ENCODE measurements around the gene NLGN1.

The NLGN1 gene

GRCh38 chr3:173923204-173923603 is 525.7 kb downstream of the NLGN1 start:
- FAIRE-seq: no peak

DNA sequence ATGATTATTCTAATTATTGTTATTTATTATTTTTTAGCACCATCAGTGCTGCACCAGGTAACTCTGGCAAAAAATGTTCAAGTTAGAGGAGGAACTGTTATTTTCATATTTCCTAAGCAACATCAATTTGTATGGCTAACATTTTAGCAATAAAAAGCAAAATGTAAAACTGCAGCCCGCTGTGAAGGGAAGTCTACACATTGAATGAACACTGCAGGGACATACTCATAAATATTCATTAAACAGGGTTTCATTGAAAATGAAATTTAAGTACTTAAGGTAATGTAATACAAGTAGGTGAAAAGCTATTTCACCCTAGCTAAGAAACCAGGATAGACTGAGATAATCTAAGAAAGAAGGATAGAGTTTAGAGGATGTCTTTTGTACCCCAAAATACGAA is 532.7 kb downstream of the NLGN1 start:
- FAIRE-seq: no peak

- FAIRE-seq: no peak
These were observed 535.1 kb downstream of the NLGN1 start for GRCh38 chr3:173932624-173933023.

DNA sequence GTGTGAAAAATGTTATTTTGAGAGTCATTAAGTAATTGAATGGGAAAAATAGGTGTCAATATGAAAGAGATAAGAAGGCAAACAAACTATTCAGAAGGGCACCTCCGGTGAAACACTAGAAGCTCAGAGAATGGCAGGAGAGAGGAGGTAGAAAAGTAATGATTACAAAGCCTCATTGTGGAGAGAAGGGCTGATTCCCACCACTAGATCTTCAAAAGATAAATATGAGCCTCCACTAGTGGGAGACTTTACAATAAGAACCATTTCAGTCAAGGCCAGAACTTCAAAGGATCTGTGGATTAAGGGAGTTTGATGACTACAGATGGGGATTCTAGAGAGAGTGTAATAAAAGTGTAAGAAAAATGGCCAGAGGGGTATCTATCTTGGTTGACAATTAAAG is 535.6 kb downstream of the NLGN1 start:
- FAIRE-seq: no peak

DNA sequence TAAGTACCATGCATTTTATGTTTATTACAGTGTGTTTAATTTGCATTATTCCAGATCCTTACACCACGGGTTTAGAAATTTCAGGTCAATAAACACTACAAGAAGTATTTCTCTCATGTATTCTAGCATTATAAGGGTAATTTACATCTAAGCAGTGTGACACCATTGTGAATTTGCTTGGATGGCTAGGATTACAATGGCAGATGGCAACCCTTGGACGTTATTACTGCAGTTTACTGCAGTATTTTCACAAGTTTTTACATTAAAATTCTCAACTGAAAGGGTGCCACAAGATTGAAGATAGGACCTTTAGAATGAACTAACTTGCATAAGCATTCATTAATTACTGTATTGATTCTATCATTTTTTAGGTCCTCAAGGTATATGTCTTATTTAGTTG is 538.8 kb downstream of the NLGN1 start:
- FAIRE-seq: no peak

- no peak for FAIRE-seq
These were observed 540.6 kb downstream of the NLGN1 start for GRCh38 chr3:173938159-173938558.

- no peak for FAIRE-seq
These were observed 541.1 kb downstream of the NLGN1 start for GRCh38 chr3:173938616-173939015.

- no peak for FAIRE-seq
These were observed 541.8 kb downstream of the NLGN1 start for GRCh38 chr3:173939331-173939730.

DNA sequence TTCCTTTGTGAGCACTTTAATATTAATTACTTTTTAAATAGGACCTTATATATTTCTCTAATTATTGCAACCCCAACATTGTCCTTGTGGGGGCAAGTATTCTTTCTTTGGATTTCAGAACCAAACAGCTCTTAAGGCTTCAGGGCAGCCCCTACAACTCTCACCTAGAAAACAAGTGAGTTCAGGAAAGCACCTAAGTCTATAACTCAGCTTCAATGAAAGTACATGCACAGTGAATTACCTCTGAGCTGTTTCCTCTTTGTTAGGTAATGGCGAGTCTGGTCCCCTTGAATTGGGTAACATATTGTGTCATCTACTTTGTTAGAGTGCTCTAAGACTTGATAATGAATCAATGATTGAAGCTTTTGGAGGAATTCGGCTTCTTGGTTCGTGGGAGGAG is 545.7 kb downstream of the NLGN1 start:
- FAIRE-seq: no peak

DNA sequence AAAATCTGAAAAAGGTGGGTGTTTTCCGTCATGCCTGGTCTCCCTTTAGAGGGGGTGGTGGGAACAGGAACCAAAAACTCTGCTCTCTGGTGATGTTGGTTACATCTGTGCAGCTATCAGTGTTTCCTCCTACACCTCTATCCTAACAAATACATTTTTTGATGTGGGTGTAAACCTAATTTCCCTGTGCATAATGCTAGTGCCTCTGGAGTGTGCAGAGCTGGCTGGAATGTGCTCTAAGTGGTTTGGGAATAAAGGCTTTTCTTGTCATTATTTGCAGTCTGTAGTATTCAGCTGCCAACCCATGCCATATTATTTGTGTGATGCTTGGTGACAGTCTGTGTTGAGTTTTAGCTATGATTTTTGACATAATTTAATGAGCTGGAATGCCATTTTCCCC is 547.6 kb downstream of the NLGN1 start:
- no peak for FAIRE-seq

GRCh38 chr3:173945806-173946205 is 548.3 kb downstream of the NLGN1 start:
- no peak for FAIRE-seq

GRCh38 chr3:173954647-173955046 is 557.1 kb downstream of the NLGN1 start:
- FAIRE-seq: no peak

- no peak for FAIRE-seq
These were observed 560.1 kb downstream of the NLGN1 start for GRCh38 chr3:173957646-173958045.

DNA sequence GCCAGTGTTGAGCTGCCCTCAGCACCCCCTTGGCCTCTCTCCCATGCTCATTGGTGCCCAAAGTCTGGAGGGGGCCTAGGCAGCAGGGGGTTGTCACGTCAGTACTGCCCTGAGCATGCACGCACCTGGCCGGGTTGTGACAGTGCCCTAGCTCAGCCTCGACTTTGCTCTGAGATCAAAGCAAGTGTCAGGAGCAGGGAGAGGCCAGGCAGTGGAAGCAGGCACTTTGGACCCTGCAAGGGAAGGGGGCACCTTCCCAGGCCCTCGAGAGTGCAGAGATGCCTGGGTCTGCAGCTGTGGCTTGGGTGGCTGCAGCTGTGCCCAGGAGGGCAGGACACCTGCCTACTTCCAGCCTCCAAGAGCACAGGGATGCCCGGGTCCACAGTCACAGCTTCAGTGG is 561.3 kb downstream of the NLGN1 start:
- FAIRE-seq: no peak

- peak; percentile 86 for FAIRE-seq
These were observed 572.7 kb downstream of the NLGN1 start for GRCh38 chr3:173970281-173970680.

- FAIRE-seq: no peak
These were observed 578.7 kb downstream of the NLGN1 start for GRCh38 chr3:173976281-173976680.

DNA sequence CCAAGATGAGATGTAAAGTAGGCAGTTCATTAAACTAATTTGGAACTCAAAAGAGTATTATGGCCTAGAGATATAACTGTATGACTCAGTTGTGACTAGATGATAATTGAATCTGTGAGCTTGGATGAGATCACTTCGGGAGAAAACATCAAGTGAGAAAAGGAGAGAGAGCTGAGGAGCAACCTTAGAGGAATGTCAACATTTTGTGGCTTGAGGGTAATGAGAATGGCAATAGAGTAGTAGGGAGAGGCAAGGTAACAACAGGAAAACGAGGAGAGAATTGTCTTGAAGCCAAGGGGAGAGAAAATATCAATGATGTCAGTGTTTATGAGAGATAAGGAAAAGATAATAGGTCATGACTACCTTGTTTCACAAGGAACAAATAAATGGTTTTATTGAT is 580.2 kb downstream of the NLGN1 start:
- FAIRE-seq: no peak

DNA sequence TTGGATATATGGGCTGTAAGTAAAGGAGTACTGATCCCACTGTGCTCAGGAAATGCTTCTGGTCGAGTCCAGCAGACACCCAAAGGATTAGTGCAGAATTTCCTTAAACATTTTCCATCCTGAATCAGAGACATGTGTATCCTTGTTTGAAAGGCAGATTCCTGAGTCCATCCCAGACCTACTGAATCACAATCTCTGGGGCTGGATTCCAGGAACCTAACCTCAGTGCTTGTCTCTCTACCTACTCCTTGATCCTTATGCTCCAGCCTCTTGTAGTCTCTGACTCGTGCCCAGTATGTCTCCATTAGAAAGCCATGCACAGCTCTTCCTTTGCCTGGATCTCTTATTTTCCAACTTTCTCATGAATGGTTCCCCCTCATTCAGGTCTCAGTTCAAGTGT is 585.8 kb downstream of the NLGN1 start:
- FAIRE-seq: no peak

- no peak for FAIRE-seq
These were observed 589.4 kb downstream of the NLGN1 start for GRCh38 chr3:173986861-173987410.

DNA sequence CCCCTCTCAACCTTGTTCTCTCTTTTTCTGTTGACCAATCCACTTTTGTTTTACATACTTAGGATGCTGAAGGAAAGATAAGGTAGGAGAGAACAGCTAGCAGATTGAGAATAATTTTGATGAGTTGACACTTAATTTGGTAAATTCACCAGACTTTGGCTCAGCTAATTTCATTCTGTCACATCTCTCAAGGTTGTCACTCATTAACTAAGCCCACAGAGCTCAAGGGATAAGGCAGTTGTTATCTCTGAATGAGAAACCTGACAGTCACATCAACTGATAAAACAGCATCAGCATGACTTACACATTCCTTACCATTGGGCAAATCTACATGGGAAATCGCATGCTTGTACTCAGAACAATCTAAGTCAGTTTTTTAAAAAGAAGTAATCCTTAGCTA is 591.4 kb downstream of the NLGN1 start:
- FAIRE-seq: no peak

DNA sequence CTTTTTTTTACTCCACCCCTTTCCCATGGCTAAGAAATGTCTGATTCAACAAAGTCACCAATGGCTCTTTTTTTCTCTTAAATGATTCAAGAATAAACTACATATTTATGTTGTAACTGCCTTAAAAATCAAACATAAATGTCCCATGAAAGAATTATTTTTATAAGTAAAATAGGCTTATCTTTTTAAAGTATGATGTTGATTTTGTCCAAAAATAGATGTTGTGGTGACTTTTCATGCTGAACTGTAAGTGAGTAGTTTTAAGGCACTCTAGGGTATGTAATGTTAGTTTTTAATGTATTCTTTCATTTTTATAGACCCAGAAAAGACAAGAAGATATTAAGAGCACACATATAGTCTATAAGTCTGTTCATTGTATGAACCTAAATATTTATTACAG is 594.9 kb downstream of the NLGN1 start:
- FAIRE-seq: no peak

DNA sequence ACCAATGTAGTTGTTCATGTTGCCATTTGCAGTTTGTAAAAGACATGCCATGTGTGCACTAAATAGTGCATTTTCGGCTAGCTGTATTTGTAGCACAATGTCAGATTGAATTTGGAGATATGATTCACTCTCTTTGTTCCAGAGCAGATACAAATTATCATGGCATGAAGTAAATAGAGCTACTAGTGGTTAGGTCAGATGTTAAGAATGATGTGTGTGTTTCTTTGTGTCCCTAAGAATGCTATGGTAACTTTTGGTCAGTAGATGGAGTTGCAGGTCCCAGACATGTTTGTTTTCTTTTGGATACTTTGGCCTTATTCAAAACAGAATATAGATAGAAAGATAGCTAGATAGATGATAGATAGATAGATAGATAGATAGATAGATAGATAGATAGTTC is 595.8 kb downstream of the NLGN1 start:
- no peak for FAIRE-seq

- no peak for FAIRE-seq
These were observed 603.1 kb downstream of the NLGN1 start for GRCh38 chr3:174000675-174001074.

DNA sequence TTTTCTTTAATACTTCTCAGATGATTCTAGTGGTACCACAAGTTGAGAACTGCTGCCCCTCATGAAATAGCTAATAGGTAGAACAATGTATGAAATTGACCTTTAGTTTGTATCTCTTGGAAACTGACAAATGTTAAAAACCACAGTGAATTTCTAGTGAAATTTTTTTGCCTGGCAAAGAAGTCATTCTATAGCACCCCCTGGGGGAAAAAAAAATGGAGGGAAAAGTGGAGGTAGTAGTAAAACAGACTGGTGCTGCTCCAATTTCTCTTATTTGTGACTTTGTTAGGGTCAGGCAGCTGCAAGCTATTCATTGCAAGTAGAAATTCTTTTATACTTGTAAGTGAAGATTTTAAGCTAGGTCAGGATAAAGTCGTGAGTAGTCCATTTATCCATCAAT is 605.0 kb downstream of the NLGN1 start:
- no peak for FAIRE-seq

GRCh38 chr3:174010907-174011306 is 613.4 kb downstream of the NLGN1 start:
- FAIRE-seq: no peak

- no peak for FAIRE-seq
These were observed 618.6 kb downstream of the NLGN1 start for GRCh38 chr3:174016186-174016585.

Measured in endometrium (tissue), 2 donors.